Measurements from ENCODE around the gene LAMC1.

The LAMC1 gene

DNA sequence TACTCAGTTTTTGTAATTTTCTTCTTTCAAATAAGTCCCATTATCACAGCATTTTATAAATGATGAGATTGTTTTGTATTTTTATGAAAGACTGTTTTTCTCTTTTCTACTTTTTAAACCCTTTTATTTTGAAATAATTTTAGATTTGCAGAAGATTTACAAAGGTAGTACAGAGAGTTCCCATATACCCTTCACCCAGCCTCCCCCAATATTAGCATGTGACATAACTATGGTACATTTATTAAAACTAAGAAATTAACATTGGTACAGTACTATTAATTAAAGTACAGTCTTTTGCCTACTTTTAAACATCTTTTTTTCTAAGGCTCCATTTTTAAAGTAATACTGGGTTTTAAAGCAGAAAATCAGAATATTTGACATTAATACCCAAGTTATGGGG, 127.2 kb downstream of the LAMC1 start:
- TF ChIP-seq, protein P1, sequence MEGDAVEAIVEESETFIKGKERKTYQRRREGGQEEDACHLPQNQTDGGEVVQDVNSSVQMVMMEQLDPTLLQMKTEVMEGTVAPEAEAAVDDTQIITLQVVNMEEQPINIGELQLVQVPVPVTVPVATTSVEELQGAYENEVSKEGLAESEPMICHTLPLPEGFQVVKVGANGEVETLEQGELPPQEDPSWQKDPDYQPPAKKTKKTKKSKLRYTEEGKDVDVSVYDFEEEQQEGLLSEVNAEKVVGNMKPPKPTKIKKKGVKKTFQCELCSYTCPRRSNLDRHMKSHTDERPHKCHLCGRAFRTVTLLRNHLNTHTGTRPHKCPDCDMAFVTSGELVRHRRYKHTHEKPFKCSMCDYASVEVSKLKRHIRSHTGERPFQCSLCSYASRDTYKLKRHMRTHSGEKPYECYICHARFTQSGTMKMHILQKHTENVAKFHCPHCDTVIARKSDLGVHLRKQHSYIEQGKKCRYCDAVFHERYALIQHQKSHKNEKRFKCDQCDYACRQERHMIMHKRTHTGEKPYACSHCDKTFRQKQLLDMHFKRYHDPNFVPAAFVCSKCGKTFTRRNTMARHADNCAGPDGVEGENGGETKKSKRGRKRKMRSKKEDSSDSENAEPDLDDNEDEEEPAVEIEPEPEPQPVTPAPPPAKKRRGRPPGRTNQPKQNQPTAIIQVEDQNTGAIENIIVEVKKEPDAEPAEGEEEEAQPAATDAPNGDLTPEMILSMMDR (IDR thresholded peaks at IDR 0.05; ENCODE audit: insufficient read depth, low read length, missing control alignments), result no peak
- DNase-seq (ENCODE audit: low read depth, low spot score), result no peak
- ChIA-PET CTCF (no interaction called here), POLR2A (no interaction called here)
- H3K4me3 ChIP-seq (ENCODE audit: low read depth, low read length), result no peak overlapping the region

DNA sequence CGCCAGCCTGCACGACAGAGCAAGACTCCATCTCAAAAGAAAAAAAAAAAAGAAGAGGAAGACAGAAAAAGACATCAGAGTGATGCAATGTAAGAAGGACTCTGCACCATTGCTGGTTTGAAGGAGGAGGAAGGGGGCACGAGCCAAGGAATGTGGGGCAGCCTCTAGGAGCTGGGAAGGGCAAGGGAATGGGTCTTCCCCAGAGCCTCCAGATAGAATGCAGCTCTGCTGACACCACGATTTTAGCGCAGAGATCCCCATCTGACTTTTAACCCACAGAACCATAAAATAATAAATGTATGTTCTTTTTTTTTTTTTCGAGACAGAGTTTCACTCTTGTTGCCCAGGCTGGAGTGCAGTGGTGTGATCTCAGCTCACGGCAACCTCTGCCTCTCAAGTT, 129.0 kb downstream of the LAMC1 start:
- CTCF ChIA-PET, result interaction anchor here (0.8 to 2.2 kb wide), 4 partner anchors 9 to 190 kb away, joined by 3 to 8 read pairs (median 4); no protein-coding TSS in a partner anchor
- POLR2A ChIA-PET, result no interaction called here
- no peak overlapping the region for H3K4me3 ChIP-seq (ENCODE audit: low read depth, low read length)
- DNase-seq (ENCODE audit: low read depth, low spot score), result no peak
- TF ChIP-seq, protein P1 (IDR thresholded peaks at IDR 0.05; ENCODE audit: insufficient read depth, low read length, missing control alignments), result no peak

GRCh38 chr1:183155939-183156338, 132.7 kb downstream of the LAMC1 start:
- DNase-seq (ENCODE audit: low read depth, low spot score), result no peak
- H3K4me3 ChIP-seq (ENCODE audit: low read depth, low read length), result no peak overlapping the region
- ChIA-PET POLR2A (no interaction called here), CTCF (no interaction called here)
- TF ChIP-seq, protein P1 (IDR thresholded peaks at IDR 0.05; ENCODE audit: insufficient read depth, low read length, missing control alignments), result no peak

GRCh38 chr1:183159960-183160359, 136.7 kb downstream of the LAMC1 start:
- POLR2A ChIA-PET, result no interaction called here
- CTCF ChIA-PET, result interaction anchor here (0.6 to 1.8 kb wide), 2 partner anchors 11 to 50 kb away, joined by 3 read pairs; no protein-coding TSS in a partner anchor
- DNase-seq (ENCODE audit: low read depth, low spot score), result no peak
- TF ChIP-seq, protein P1 (IDR thresholded peaks at IDR 0.05; ENCODE audit: insufficient read depth, low read length, missing control alignments), result no peak
- H3K4me3 ChIP-seq (ENCODE audit: low read depth, low read length), result no peak overlapping the region

- CTCF ChIA-PET, result interaction anchor here (0.8 to 1.8 kb wide), 4 partner anchors 9 to 49 kb away, joined by 3 to 4 read pairs (median 3); no protein-coding TSS in a partner anchor
- POLR2A ChIA-PET, result no interaction called here
- no peak for DNase-seq (ENCODE audit: low read depth, low spot score)
- TF ChIP-seq, protein P1 (IDR thresholded peaks at IDR 0.05; ENCODE audit: insufficient read depth, low read length, missing control alignments), result no peak
- H3K4me3 ChIP-seq (ENCODE audit: low read depth, low read length), result no peak overlapping the region
Observed at GRCh38 chr1:183161391-183161790, 138.2 kb downstream of the LAMC1 start.

DNA sequence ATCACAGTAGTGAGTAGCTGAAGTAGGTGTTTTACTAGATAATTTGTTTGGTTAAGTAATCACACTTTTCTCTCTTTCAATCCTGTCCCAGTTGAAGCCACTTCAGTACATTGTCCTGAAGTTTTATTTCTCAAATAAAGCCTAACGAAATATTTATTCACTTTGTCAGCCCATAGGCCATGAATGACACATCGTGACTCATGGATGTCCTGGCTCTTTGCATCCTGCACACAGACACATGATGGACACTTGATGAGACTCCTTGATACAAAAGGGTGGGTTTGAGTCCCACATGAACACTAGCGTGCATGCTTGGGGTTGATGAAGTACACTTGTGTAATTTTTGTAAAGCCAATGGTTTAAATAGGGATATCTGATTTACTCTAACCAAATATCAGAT, 140.1 kb downstream of the LAMC1 start:
- TF ChIP-seq, protein P1 (IDR thresholded peaks at IDR 0.05; ENCODE audit: insufficient read depth, low read length, missing control alignments), result no peak
- DNase-seq (ENCODE audit: low read depth, low spot score), result peak; percentile 26
- POLR2A ChIA-PET, result no interaction called here
- CTCF ChIA-PET, result interaction anchor here (1.5 kb wide), 1 partner anchor 11 kb away, joined by 8 read pairs; no protein-coding TSS in a partner anchor
- no peak overlapping the region for H3K4me3 ChIP-seq (ENCODE audit: low read depth, low read length)
